Hematopoietic multipotent progenitor cell (in vitro differentiated cells): ENCODE data around the gene DLG5. TPM values are rescaled to one million over a fixed set of nuclear protein-coding genes. Genes with fewer than 3 reads are reported as not detected.

Experiments used
- DNase-seq, 3 donors: peaks; one replicate each; pipeline ENCODE4 v3.0.0-alpha.2; 2011 to 2015; ENCODE audit warnings: low read depth in 2 of 3, low spot score in 2 of 3
- total RNA-seq: library from RNA; depleted of rRNA; stranded (reverse); fragments of >200 nt; gene quantifications from one replicate; pipeline ENCODE4 v1.2.3, GENCODE V29; 2012

DLG5 gene
- total RNA-seq, 1 donor, result 9.2 TPM

DNA sequence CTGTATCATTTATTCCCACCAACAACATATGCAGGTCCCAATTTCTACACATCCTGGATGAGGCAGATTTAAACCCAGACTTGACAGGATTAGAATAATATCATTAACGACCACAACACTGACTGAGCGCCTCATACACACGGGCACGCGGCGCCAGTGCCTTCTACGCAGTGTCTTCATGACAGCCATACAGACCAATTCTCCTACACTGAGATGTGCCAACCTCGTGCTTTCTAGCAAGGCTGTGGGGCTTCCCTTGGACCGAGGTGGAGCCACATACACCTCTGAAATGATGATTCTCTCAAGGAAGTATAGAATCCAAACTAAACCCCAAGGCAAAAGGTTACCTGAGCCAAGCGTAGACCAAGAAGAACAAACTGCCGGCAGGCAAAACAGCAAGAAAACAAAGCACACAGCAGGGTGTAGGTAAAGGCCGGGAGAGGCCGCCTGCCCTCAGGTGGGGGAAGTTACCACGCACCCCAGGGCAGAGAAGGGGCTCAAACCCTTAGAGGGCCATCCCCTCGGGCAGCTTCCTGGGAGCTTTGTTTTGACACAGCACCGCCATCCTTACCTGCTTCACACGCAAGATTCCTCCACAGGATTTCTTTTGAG, 75.8 kb downstream of the DLG5 start:
- DNase-seq, result no peak

- no peak for DNase-seq
Observed at GRCh38 chr10:77849039-77849664, 77.4 kb downstream of the DLG5 start.

GRCh38 chr10:77846718-77847311, 79.7 kb downstream of the DLG5 start:
- peak in 2 of 3 donors; percentile 36 to 61 for DNase-seq

- DNase-seq, result no peak
Observed at GRCh38 chr10:77845451-77845850, 81.1 kb downstream of the DLG5 start.

DNA sequence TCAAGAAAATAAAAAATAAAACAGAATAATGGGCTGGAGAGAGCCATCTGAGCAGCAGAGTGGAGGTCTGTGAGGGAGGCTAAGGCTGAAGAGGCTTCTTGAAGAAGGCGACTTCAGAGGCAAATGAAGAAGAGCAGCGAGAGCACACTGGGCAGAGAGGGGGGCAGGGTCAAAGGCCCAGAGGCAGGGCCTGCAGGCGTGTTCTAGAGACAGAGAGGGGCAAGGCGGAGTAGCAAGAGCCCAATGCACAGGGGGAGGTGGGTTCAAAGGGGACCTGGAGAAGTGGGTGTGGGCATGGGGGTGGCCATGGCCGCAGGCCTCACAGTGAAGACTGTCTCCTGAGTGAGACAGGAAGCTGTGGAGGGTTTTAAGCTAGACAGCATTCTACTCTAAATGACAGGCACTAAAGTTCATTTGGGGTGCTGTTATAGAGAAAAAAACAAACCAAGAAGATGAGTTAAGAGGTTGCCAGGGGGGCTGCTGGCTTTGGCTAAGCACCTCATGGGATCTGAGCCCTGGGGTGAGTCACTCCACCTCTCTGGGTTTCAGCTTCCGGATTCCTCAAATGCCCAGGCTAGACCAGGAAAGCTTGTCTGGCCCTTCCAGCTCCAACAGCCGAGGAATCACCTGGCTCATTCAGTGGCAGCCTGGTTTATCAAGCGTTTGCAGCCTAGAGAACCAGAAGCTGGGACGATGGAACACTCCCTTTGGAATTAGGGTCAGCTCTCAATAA, 81.7 kb downstream of the DLG5 start:
- DNase-seq, result no peak

DNA sequence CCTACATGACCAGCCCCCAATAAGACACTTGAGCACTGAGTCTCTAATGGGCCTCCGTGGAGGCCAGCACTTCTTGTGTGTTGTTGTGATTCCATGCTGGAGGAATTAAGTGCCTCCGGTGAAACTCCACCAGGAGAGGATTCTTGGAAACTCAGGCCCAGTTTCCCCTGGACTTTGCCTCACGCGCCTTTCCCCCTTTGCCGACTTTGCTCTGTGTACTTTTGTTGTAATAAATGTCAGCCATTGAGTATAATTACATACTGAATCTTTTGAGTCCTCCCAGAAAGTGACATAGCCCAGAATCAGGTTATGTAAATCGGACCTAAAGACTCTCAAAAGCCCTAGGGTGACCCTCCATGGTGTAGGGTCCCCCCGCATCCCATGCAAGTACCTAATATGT, 82.4 kb downstream of the DLG5 start:
- no peak for DNase-seq

- no peak for DNase-seq
Observed at GRCh38 chr10:77843264-77843663, 83.3 kb downstream of the DLG5 start.

- DNase-seq, result no peak
Observed at GRCh38 chr10:77842652-77843212, 83.8 kb downstream of the DLG5 start.

- no peak for DNase-seq
Observed at GRCh38 chr10:77841711-77842375, 84.7 kb downstream of the DLG5 start.

DNA sequence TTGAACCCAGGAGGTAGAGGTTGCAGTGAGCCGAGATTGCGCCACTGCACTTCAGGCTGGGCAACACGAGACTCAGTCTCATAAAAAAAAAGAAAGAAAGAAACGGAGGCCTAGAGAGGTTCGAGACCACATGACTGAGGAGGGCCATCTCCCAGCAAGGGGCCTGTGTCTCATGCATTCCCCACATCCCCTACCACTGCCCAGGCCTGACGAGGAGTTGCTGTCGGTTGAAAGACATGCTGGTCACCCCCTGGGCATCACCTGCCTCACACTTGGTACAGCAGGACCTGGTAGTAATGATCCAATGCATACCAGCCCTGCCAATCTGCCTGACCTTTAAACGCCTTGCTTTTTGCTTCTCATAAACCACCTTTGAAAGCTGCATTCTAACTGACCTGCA, 85.9 kb downstream of the DLG5 start:
- DNase-seq, result no peak

DNA sequence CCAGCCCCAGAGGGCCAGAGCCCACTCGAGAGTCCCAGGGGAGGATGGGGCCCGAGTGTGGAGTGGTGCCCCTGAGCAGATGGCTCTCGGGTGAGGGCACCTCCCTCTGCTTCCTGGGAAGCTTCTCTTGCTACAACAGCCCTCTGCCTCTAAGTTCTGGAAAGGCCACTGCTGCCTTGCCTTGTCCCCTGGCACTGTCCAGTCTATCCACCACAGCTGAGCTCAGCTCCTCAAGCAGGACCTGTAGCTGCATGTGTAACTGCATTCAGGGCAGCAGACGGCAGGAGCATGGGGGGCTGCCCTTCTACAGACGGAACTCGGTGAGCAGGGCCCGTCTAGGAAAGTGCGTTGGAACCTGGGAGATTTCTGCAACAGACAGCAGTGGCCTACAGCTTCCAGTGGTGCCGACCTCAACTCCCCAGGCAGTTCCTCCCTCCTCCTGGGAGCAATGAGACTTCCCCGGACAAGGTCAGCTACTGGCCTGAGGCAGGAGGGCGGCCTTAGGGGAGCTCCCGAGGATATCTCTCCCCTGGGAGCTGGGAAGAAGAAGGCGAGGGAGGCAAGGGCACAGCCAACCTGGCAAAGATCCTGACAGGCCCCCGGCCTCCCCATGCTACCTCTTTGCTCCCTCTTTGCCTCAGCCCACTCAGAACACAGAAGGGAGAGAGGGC, 88.5 kb downstream of the DLG5 start:
- DNase-seq, result no peak

GRCh38 chr10:77837248-77837924, 89.2 kb downstream of the DLG5 start:
- peak in 2 of 3 donors; percentile 3 to 24 for DNase-seq

DNA sequence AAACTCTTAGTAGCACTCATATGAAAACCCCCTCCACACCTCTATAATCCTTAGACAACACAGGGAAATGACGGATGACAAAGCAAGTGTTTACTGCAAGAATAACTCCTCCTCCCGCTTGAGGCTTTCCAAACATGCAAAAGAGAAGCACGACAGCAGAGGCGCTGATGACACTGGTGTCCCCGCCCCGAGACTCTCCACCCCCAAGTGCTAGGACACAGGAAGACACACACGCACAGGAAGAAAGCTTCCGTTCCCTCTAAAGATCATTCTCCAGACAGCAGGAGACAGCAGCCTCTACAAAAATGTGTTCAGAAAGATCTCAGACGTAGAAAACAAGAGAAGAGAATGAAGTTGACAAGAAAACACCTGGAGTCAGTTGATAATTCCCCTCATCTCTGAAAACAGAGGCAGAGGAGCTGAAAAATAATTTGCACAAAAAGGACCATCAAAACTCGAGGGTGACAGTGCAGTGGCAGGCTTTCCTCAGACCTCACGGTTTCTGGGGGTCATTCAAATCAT, 90.2 kb downstream of the DLG5 start:
- DNase-seq, result peak; percentile 19 to 41 (median 34)

DNA sequence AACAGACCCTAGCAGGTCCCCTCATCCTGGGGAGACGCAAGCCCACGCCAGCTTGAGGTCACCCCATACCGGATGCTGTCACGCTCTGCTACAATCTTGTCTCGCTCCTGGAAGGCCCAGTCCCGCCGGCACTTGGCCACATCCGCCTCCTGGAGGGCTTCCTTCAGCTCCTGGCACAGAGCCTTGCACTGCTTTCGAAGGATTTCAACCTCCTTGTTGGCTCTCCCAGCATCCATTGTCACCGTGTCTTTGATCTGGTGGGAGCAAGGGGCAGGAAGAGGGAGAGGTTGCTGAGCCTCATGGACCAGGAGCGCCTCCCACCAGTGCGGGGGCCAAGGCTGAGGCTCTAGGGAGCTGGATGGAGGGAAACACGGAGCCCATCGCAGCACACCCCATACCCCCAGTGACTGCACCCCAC, 90.9 kb downstream of the DLG5 start:
- DNase-seq, result no peak

GRCh38 chr10:77834943-77835668, 91.4 kb downstream of the DLG5 start:
- no peak for DNase-seq

- DNase-seq, result no peak
Observed at GRCh38 chr10:77834540-77834939, 92.0 kb downstream of the DLG5 start.

- DNase-seq, result no peak
Observed at GRCh38 chr10:77833792-77834191, 92.8 kb downstream of the DLG5 start.

DNA sequence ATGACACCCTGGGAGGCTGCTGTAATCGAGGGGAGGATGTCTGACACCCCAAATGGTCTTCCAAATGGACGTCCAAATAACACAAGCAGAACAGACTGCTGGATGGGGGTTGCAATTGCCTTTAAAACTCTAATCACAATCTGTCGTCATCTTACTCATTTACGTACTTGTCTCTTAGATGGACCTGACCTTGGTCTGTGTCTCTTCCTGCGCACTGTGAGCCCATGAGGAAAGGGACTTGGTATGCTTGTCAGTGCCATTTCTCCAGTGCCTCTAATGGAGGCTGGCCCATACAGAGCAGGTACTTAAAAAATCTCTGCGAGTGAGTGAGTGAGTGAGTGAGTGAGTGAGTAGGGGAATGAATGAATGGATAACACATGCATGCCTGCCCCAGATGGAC, 93.3 kb downstream of the DLG5 start:
- no peak for DNase-seq

- no peak for DNase-seq
Observed at GRCh38 chr10:77832238-77832637, 94.3 kb downstream of the DLG5 start.
